NB4 (cell line): ENCODE data around the gene SLIT1.

Experiments used
- DNase-seq: peaks from one replicate; pipeline ENCODE4 v3.0.0; 2010; ENCODE audit warnings: low read depth
- H3K4me3 ChIP-seq: one replicate; pipeline ENCODE4 v1.5.1; 2011; ENCODE audit warnings: mild to moderate bottlenecking, low read depth, low read length, moderate library complexity
- CTCF ChIP-seq: IDR thresholded peaks from one replicate; pipeline ENCODE4 v1.5.1; 2012; ENCODE audit warnings: low read depth, low read length
- MAX ChIP-seq: IDR thresholded peaks from 2 replicates; pipeline ENCODE4 v1.6.1; 2011; ENCODE audit warnings: low read depth, low read length
- MYC ChIP-seq: IDR thresholded peaks from 2 replicates; pipeline ENCODE4 v1.6.1; 2011; ENCODE audit warnings: low read depth, low read length
- POLR2A ChIP-seq: IDR thresholded peaks from 2 replicates; pipeline ENCODE4 v1.6.1; 2011; ENCODE audit warnings: mild to moderate bottlenecking; ENCODE audit not compliant: insufficient read length; ENCODE audit errors: extremely low read depth

The SLIT1 gene

GRCh38 chr10:97046456-97047082 lies 139.2 kb downstream of the SLIT1 start:
- no peak for DNase-seq
- no peak overlapping the region for H3K4me3 ChIP-seq
- no peak for TF ChIP-seq MYC
- no peak for TF ChIP-seq CTCF
- TF ChIP-seq MAX: no peak

DNA sequence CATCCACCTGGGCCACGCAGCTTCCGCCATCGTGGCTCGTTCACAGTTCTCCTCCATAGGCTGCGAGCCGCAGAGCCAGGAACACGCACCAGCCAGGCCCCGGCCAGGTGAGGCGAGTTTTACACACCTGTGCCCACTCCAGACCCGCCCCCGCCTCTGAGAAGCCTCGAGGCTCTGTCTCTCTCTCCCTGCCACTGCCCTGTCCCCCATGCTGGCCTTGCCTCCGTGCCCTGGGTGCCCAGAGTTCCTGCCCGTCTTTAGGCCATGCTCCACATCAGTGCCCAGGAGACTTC lies 142.2 kb downstream of the SLIT1 start:
- TF ChIP-seq MYC (no peak), MAX (no peak), POLR2A (no peak)
- H3K4me3 ChIP-seq: no peak overlapping the region
- no peak for DNase-seq

DNA sequence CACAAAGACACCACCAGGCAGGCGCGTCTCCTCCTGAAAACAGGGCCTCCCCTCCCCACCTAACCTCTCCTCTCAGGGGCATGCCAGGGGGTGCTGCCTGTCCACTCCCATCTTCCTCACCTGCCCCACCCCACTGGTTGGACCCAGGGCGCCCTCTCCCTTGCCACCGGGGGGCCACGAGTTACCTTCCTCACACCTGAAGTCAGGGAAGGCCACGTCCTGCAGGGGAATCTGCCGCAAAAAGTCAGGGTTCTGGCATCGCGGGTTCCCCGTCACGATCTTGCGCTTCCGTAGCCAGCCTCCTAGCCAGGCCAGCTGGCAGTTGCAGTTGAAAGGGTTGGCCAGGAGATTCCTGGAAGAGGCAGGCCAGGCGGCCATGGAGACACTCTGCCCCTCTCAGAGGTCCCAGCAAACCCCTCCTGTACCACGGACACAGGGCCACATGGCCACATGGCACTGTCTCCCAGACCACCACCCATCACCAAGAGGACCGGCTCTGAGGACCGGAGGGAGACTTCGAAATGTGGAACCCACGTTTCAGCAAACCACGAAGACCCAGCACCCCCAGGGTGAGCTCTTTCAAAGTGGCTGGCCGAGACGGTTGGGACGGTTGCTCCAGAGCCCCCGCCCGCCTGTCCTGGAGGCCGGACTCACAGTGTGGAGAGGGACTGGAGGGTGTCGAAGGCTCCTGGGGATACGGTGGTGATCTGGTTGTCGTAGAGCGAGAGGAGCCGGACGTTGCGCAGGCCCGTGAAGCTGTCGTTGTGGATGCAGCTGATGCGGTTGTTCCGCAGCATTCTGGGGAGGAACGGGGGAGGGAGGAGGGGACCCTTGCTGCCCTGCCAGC lies 142.8 kb downstream of the SLIT1 start:
- DNase-seq: no peak
- no peak overlapping the region for H3K4me3 ChIP-seq
- no peak for TF ChIP-seq CTCF

DNA sequence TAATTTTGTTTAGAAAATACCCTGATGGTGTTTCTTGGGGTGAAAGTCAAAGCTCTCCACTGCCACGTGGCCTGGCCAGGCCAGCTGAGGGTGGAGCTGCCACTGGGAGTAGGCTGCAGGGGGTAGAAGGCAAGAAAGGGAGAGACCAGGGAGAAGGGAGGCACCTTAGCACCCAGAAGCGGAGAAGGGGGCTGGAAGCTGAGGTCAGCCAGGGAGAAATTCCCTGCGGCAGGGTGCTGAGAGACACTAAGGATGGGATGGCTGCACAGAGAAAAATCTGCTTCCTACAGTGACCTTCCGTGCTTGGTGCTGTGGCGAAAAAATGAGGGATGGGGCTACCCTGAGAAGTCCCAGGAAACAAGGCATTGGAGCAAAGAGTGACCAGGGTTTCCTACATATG lies 143.7 kb downstream of the SLIT1 start:
- TF ChIP-seq MYC: no peak
- TF ChIP-seq POLR2A: no peak
- no peak for TF ChIP-seq MAX
- no peak for TF ChIP-seq CTCF
- no peak for DNase-seq
- H3K4me3 ChIP-seq: no peak overlapping the region

DNA sequence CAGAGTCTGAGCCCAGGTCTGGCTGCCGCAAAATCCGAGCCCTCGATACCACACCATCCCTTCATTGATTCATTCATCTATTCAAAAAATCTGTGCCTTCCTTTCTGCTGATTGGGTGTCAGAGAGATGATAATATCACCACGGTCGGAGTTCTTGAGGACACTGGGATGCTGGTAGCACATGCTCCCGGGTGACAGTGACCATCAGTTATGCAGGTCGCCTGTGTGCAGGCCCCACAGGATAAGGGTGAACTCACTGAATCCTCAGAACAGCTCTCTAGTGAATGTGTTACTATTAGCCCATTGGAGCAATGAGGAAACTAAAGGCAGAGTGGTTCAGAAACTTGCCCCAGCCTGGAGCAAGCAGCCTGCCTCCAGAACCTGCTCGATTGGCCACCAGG lies 145.1 kb downstream of the SLIT1 start:
- TF ChIP-seq CTCF (no peak), POLR2A (no peak), MYC (no peak), MAX (no peak)

GRCh38 chr10:97040248-97040584 lies 145.5 kb downstream of the SLIT1 start:
- H3K4me3 ChIP-seq: no peak overlapping the region
- TF ChIP-seq CTCF: no peak
- DNase-seq: no peak

More for the DNA sequence above, 145.1 kb downstream of the SLIT1 start:
- no peak for DNase-seq
- no peak overlapping the region for H3K4me3 ChIP-seq
